BE2C (cell line): ENCODE data around the gene USP47.
A peak's percentile ranks its signal among the peaks of the same experiment; 100 is the strongest.

ENCODE experiments used
- DNase-seq: peaks from one replicate; pipeline ENCODE4 v3.0.0-alpha.2; 2020
- H3K27me3 ChIP-seq: fragments of 250-450 bp; sonication (Bioruptor Pico); 2 replicates; pipeline ENCODE4 v1.5.1; 2020; ENCODE audit warnings: mild to moderate bottlenecking
- H3K36me3 ChIP-seq: fragments of 250-450 bp; sonication (Bioruptor Pico); 2 replicates; pipeline ENCODE4 v1.5.1; 2020; ENCODE audit warnings: mild to moderate bottlenecking
- H3K4me1 ChIP-seq: fragments of 250-450 bp; sonication (Bioruptor Pico); 2 replicates; pipeline ENCODE4 v1.5.1; 2020
- H3K4me3 ChIP-seq: 2 replicates; pipeline ENCODE4 v1.5.1; 2011; ENCODE audit warnings: low read depth, low read length
- H3K9me3 ChIP-seq: fragments of 250-450 bp; sonication (Bioruptor Pico); 2 replicates; pipeline ENCODE4 v1.5.1; 2020
- TF ChIP-seq, protein P1 (sequence below): IDR thresholded peaks from 2 replicates; pipeline ENCODE4 v1.5.1; 2012; ENCODE audit warnings: mild to moderate bottlenecking, low read depth, low read length

USP47 gene

GRCh38 chr11:12006552-12007229 lies 164.9 kb downstream of the USP47 start:
- DNase-seq, result no peak
- H3K4me1 ChIP-seq, result 0 out of 2 replicates have a peak, but pooled peaks cover 4% of the 10 kb centered on the region
- TF ChIP-seq, protein P1, sequence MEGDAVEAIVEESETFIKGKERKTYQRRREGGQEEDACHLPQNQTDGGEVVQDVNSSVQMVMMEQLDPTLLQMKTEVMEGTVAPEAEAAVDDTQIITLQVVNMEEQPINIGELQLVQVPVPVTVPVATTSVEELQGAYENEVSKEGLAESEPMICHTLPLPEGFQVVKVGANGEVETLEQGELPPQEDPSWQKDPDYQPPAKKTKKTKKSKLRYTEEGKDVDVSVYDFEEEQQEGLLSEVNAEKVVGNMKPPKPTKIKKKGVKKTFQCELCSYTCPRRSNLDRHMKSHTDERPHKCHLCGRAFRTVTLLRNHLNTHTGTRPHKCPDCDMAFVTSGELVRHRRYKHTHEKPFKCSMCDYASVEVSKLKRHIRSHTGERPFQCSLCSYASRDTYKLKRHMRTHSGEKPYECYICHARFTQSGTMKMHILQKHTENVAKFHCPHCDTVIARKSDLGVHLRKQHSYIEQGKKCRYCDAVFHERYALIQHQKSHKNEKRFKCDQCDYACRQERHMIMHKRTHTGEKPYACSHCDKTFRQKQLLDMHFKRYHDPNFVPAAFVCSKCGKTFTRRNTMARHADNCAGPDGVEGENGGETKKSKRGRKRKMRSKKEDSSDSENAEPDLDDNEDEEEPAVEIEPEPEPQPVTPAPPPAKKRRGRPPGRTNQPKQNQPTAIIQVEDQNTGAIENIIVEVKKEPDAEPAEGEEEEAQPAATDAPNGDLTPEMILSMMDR, result no peak
- H3K36me3 ChIP-seq, result no peaks in the 10 kb centered on the region
- no peaks in the 10 kb centered on the region for H3K9me3 ChIP-seq
- H3K4me3 ChIP-seq, result no peak overlapping the region
- no peaks in the 10 kb centered on the region for H3K27me3 ChIP-seq

GRCh38 chr11:12007230-12007593 lies 165.4 kb downstream of the USP47 start:
- Histone ChIP-seq H3K27me3 (no peaks in the 10 kb centered on the region), H3K9me3 (no peaks in the 10 kb centered on the region), H3K4me1 (0 out of 2 replicates have a peak, but pooled peaks cover 4% of the 10 kb centered on the region), H3K4me3 (no peak overlapping the region), H3K36me3 (no peaks in the 10 kb centered on the region)
- DNase-seq, result no peak
- TF ChIP-seq, protein P1, result no peak

DNA sequence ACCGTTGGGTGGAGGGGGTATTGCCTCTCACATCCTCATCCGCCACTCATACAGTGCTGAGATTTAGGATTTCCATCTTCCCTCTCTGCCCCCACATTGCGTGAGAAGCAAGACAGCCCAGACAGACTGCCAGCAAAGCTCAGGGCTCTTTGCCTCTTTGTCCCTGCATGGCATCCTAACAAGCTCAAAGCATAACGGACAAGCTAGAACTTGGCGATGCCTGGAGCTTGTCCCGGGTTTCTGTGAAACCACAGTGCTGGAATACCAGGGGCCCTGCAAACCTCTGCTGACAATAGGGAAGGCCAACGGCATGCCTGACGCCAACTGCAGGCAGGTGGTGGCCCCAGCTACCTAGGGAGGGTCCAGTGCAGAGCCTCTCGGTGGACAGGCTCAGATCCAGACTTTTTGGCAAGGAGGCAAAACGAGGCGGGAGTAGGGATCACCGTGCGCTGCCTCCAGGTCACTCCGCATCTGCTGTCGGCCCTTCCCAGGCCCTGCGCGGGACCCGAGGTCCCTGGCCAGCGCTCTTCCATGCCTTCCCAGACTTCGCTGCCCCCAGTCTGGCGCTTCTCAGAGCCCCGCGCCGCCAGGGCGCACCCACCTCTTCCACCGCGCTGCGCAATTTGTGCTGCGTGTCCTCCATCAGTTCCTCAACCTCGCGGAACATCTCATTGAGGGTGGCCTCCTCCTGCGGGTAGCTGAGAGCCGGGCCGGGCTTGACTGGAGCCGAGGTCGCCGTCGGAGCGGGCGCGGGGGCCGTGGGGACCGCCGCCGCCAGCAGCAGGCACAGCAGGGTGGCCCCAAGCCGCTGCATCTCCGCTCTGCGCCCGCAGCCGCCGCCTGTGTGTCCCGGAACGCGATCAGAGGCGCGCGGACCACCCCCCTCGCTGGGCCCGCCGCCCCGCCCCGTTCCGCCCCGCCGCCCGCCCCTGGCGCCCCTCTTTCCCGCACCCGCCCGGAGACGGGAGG lies 166.3 kb downstream of the USP47 start, which contains the start of gene DKK3:
Gene DKK3, minus strand, starts transcription at position 858 of the 969 bp plus-strand sequence. Its CDS starts 44 bp downstream, at position 814.
- H3K4me3 ChIP-seq, result peak within 1 kb of the TSS; percentile 62
- H3K4me1 ChIP-seq, result 0 out of 2 replicates have a peak, but pooled peaks cover 4% of the 10 kb centered on the region
- no peaks in the 10 kb centered on the region for H3K9me3 ChIP-seq
- H3K36me3 ChIP-seq, result no peaks in the 10 kb centered on the region
- DNase-seq, result peak; percentile 23
- H3K27me3 ChIP-seq, result no peaks in the 10 kb centered on the region
- TF ChIP-seq, protein P1, result no peak
